ENCODE measurements around the gene C19orf25. TPM values are rescaled to one million over a fixed set of nuclear protein-coding genes. Genes with fewer than 3 reads are reported as not detected.
A peak's percentile ranks its signal among the peaks of the same experiment; 100 is the strongest.

C19orf25 gene
- total RNA-seq, 2 donors from 2014 or later, result 19.1 to 22.3 TPM

GRCh38 chr19:1505991-1506881, 27.2 kb upstream of the C19orf25 start:
- no peak for TF ChIP-seq CTCF (IDR thresholded peaks at IDR 0.05)
- H3K4me3 ChIP-seq, result no peak overlapping the region
- peak overlapping the region in 1 of 2 donors; percentile 83 for H3K27ac ChIP-seq
- no peaks in the 10 kb centered on the region for H3K27me3 ChIP-seq
- H3K36me3 ChIP-seq, result peaks cover 11% of the 10 kb centered on the region
- H3K4me1 ChIP-seq, result peaks cover 0 to 16% of the 10 kb centered on the region in 2 donors
- H3K9me3 ChIP-seq, result no peaks in the 10 kb centered on the region
- no peak for DNase-seq (ENCODE audit: low spot score)

GRCh38 chr19:1505012-1505411, 26.0 kb upstream of the C19orf25 start:
- Histone ChIP-seq H3K9me3 (no peaks in the 10 kb centered on the region), H3K4me1 (peaks cover 0 to 16% of the 10 kb centered on the region in 2 donors), H3K27ac (no peak overlapping the region), H3K36me3 (peaks cover 11% of the 10 kb centered on the region), H3K4me3 (no peak overlapping the region), H3K27me3 (no peaks in the 10 kb centered on the region)
- DNase-seq (ENCODE audit: low spot score), result no peak
- TF ChIP-seq CTCF (IDR thresholded peaks at IDR 0.05), result no peak

- TF ChIP-seq CTCF (IDR thresholded peaks at IDR 0.05), result no peak
- peak overlapping the region in 1 of 2 donors; percentile 22 for H3K4me3 ChIP-seq
- no peaks in the 10 kb centered on the region for H3K27me3 ChIP-seq
- peaks cover 11% of the 10 kb centered on the region for H3K36me3 ChIP-seq
- no peaks in the 10 kb centered on the region for H3K9me3 ChIP-seq
- H3K4me1 ChIP-seq, result peaks cover 0 to 16% of the 10 kb centered on the region in 2 donors
- H3K27ac ChIP-seq, result no peak overlapping the region
- DNase-seq (ENCODE audit: low spot score), result no peak
Observed at GRCh38 chr19:1503925-1504773, 25.1 kb upstream of the C19orf25 start.

GRCh38 chr19:1503089-1503924, 24.3 kb upstream of the C19orf25 start:
- peaks cover 11% of the 10 kb centered on the region for H3K36me3 ChIP-seq
- H3K27me3 ChIP-seq, result no peaks in the 10 kb centered on the region
- TF ChIP-seq CTCF (IDR thresholded peaks at IDR 0.05), result peak; percentile 69 to 83
- no peak for DNase-seq (ENCODE audit: low spot score)
- H3K27ac ChIP-seq, result no peak overlapping the region
- H3K9me3 ChIP-seq, result no peaks in the 10 kb centered on the region
- H3K4me3 ChIP-seq, result peak overlapping the region in 1 of 2 donors; percentile 22
- peaks cover 0 to 16% of the 10 kb centered on the region in 2 donors for H3K4me1 ChIP-seq

GRCh38 chr19:1502433-1503088, 23.5 kb upstream of the C19orf25 start:
- Histone ChIP-seq H3K27me3 (no peaks in the 10 kb centered on the region), H3K36me3 (peaks cover 11% of the 10 kb centered on the region), H3K4me1 (peaks cover 0 to 16% of the 10 kb centered on the region in 2 donors), H3K4me3 (no peak overlapping the region), H3K9me3 (no peaks in the 10 kb centered on the region), H3K27ac (no peak overlapping the region)
- no peak for TF ChIP-seq CTCF (IDR thresholded peaks at IDR 0.05)
- DNase-seq (ENCODE audit: low spot score), result no peak
